ENCODE results near the gene OGFOD2. TPM values are rescaled to one million over a fixed set of nuclear protein-coding genes. Genes with fewer than 3 reads are reported as not detected.

OGFOD2 gene
- total and polyA plus RNA-seq, 8 donors = 14.2 to 20.8 (median 17.5) TPM

DNA sequence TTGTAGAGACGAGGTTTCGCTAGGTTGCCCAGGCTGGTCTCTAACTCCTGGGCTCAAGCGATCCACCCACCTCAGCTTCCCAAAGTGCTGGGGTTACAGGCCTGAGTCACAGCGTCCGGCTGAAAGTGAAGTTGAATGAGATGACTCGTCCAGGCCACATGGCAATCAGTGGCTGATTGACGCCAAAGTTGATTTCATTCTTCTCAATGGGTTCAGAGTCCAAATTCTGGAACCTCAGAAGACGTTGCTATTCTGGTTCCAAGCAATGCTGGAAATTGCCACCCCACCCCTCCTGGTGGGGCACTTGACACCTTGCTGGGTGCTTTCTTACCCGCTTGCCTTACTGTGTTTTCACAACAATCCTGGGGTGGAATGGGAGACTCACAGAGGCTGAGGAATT lies 23.6 kb upstream of the OGFOD2 start:
- Histone ChIP-seq H3K36me3 (no peaks in the 10 kb centered on the region), H3K4me3 (no peak overlapping the region), H3K27me3 (no peaks in the 10 kb centered on the region), H3K9me3 (no peaks in the 10 kb centered on the region), H3K4me1 (peaks cover 0 to 16% of the 10 kb centered on the region in 2 donors), H3K27ac (no peak overlapping the region)
- TF ChIP-seq, protein P1, sequence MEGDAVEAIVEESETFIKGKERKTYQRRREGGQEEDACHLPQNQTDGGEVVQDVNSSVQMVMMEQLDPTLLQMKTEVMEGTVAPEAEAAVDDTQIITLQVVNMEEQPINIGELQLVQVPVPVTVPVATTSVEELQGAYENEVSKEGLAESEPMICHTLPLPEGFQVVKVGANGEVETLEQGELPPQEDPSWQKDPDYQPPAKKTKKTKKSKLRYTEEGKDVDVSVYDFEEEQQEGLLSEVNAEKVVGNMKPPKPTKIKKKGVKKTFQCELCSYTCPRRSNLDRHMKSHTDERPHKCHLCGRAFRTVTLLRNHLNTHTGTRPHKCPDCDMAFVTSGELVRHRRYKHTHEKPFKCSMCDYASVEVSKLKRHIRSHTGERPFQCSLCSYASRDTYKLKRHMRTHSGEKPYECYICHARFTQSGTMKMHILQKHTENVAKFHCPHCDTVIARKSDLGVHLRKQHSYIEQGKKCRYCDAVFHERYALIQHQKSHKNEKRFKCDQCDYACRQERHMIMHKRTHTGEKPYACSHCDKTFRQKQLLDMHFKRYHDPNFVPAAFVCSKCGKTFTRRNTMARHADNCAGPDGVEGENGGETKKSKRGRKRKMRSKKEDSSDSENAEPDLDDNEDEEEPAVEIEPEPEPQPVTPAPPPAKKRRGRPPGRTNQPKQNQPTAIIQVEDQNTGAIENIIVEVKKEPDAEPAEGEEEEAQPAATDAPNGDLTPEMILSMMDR (IDR thresholded peaks at IDR 0.05) = no peak
- peak; percentile 16 for ATAC-seq
- intact Hi-C loops (cut with DNase I) = loop anchor here (5.0 kb wide), 2 partner anchors 94 to 159 kb away; no protein-coding TSS in a partner anchor
- DNase-seq = no peak

DNA sequence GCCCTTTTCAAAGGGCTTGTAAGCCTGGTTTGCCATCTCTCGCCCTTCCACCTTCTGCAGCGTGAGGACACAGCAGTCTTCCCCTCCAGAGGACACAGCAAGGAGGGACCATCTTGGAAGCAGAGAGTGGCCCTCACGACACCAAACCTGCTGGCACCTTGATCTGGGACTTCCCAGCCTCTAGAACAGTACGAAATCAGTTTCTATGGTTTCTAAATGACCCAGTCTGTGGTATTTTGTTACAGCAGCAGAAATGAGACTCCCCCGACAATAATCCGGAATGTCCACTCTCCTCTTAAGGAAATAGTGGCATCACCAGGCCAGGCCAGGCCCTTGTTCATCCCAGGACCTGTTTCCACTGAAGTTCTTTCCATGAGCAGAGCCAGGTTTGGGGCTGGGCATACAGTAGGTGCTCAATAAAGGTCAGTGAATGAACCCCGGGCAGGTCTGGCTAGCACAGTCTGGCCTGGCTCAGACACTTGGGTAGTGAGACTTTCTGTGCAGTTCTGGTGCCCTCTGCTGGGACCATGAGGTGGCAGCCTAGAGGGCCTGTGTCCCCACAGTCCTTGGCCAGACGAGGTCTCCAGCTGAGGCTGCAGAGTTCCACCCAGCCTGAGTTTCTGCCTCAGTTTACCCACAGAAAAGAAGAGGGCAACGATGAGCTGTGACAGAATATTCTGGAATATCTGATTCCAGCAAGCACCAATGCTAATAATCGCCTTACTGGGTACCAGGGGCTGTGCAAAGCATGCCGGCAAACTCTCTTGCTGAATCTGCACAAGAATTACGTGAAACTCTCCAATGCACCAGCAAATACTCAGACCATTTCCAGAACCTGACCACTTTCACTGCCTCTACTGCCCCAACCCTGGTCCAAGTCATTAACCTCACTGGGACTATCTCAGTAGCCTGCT lies 22.8 kb upstream of the OGFOD2 start:
- Histone ChIP-seq H3K27ac (no peak overlapping the region), H3K9me3 (no peaks in the 10 kb centered on the region), H3K27me3 (no peaks in the 10 kb centered on the region), H3K4me3 (no peak overlapping the region), H3K36me3 (no peaks in the 10 kb centered on the region), H3K4me1 (peaks cover 0 to 8% of the 10 kb centered on the region in 2 donors)
- intact Hi-C loops (cut with DNase I) = loop anchor here (5.0 kb wide), 2 partner anchors 95 to 160 kb away; no protein-coding TSS in a partner anchor
- TF ChIP-seq, protein P1 (IDR thresholded peaks at IDR 0.05) = peak; percentile 78 to 91
- ATAC-seq (peak; percentile 97), DNase-seq (peak in 3 of 4 donors; percentile 80 to 85 (median 80))

DNA sequence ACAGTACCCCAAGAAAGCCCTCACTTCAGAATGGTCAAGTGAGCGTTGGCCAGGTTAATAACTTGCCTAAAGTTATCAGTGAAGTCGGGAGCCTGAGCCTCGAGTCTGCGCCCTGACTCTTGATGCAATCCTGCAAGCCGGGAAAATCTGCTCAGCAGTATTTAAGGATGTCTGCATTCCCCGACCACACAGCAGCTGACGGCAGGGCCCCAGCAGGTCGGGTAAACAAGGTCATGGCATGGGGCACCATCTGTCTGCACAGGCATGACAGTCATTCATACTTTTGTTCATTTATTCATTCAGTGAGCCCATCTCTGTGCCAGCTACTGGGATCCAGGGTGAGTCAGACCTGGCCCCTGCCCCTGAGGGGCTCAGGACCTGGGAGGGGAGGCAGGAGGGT lies 19.9 kb upstream of the OGFOD2 start:
- Histone ChIP-seq H3K9me3 (no peaks in the 10 kb centered on the region), H3K4me1 (no peaks in the 10 kb centered on the region), H3K27me3 (no peaks in the 10 kb centered on the region), H3K4me3 (no peak overlapping the region), H3K27ac (no peak overlapping the region), H3K36me3 (peaks cover 0 to 7% of the 10 kb centered on the region in 2 donors)
- TF ChIP-seq, protein P1 (IDR thresholded peaks at IDR 0.05) = no peak
- ATAC-seq (no peak), DNase-seq (no peak)
- intact Hi-C loops (cut with DNase I) = no loop called here

DNA sequence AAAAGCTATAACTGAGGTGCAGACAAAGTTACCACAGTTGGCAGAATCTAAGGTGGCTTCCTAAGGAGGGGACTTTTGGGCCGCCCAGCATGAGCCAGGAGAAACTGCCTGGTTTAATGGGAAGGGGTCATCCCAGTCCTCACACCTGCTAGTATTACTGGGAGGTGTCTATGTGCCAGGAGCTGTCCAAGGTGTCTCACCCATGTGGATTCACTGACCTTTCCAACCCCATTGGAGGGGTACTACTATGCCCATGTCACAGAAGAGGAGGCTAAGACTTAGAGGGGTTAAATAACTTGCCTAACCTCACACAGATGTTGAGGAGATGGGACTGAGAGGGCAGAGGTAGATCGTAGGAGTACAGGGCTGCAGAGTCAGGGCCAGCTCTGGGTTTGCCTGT lies 19.0 kb upstream of the OGFOD2 start:
- DNase-seq (no peak), ATAC-seq (no peak)
- Histone ChIP-seq H3K4me1 (no peaks in the 10 kb centered on the region), H3K27me3 (no peaks in the 10 kb centered on the region), H3K27ac (no peak overlapping the region), H3K9me3 (no peaks in the 10 kb centered on the region), H3K4me3 (no peak overlapping the region), H3K36me3 (peaks cover 0 to 7% of the 10 kb centered on the region in 2 donors)
- intact Hi-C loops (cut with DNase I) = no loop called here
- TF ChIP-seq, protein P1 (IDR thresholded peaks at IDR 0.05) = no peak

DNA sequence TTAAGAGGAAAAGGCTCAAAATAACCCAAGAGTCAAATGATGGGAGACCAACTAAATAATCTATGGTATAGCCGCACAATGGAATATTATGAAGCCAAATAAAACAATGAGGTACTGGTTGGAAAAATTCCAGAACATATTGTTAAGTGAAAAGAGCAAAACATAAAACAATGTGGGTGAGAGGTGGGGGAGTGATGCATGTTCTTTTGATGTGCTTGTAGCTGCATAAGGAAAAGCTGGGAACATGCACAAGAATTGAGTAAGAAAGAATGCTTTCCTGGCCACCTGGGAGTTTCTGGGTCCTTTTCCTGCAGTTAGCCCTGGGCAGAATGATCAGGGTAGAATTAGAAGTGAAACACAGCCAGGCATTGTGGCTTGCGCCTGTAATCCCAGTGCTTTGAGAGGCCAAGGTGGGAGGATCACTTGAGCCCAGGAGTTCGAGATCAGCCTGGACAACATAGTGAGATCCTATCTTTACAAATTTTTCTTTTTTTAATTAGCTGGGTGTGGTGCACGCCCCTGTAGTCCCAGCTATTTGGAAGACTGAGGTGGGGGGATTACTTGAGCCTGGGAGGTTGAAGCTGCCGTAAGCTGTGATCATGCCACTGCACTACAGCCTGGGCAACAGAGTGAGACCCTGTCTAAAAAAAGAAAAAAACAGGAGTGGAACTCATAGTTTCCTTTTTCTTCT lies 16.7 kb upstream of the OGFOD2 start:
- H3K36me3 ChIP-seq = peaks cover 0 to 7% of the 10 kb centered on the region in 2 donors
- intact Hi-C loops (cut with DNase I) = no loop called here
- no peaks in the 10 kb centered on the region for H3K27me3 ChIP-seq
- peaks cover 5 to 6% of the 10 kb centered on the region in 2 donors for H3K4me1 ChIP-seq
- DNase-seq (no peak), ATAC-seq (no peak)
- TF ChIP-seq, protein P1 (IDR thresholded peaks at IDR 0.05) = no peak
- no peak overlapping the region for H3K4me3 ChIP-seq
- no peaks in the 10 kb centered on the region for H3K9me3 ChIP-seq
- H3K27ac ChIP-seq = no peak overlapping the region

Measured in left lung (tissue), 10 donors.